DOHH2 (cell line): ENCODE data around the gene CPOX.

Experiments used
- CTCF ChIP-seq: fragments of 200-600 bp; sonication (generic); IDR thresholded peaks from one replicate; pipeline ENCODE4 v1.5.1; 2014; ENCODE audit warnings: antibody characterized with exemption, mild to moderate bottlenecking, low read depth, low read length; ENCODE audit not compliant: poor library complexity, severe bottlenecking
- EZH2phosphoT487 ChIP-seq: fragments of 200-600 bp; sonication (generic); IDR thresholded peaks from 2 replicates; pipeline ENCODE4 v1.6.1; 2017; ENCODE audit warnings: borderline replicate concordance, mild to moderate bottlenecking, antibody characterized with exemption, low read length, moderate library complexity, mixed read lengths

GRCh38 chr3:98568402-98568801, 25.0 kb downstream of the CPOX start:
- no peak for TF ChIP-seq CTCF
- no peak for TF ChIP-seq EZH2phosphoT487
